GM12801 (cell line): ENCODE measurements around the gene CRYBA4.

Experiments used
- CTCF ChIP-seq: IDR thresholded peaks from one replicate; pipeline ENCODE4 v1.5.1; 2011; ENCODE audit warnings: control low read depth; ENCODE audit not compliant: insufficient read length; ENCODE audit errors: extremely low read depth

CRYBA4 gene

GRCh38 chr22:26612652-26613051 is 9.1 kb upstream of the CRYBA4 start:
- no peak for TF ChIP-seq CTCF

GRCh38 chr22:26614322-26614721 is 7.4 kb upstream of the CRYBA4 start:
- no peak for TF ChIP-seq CTCF

GRCh38 chr22:26615149-26615548 is 6.6 kb upstream of the CRYBA4 start:
- TF ChIP-seq CTCF = no peak

GRCh38 chr22:26615830-26616435 is 5.8 kb upstream of the CRYBA4 start:
- TF ChIP-seq CTCF = no peak

- TF ChIP-seq CTCF = no peak
These were observed 5.1 kb upstream of the CRYBA4 start for GRCh38 chr22:26616650-26617049.

- no peak for TF ChIP-seq CTCF
These were observed 4.2 kb upstream of the CRYBA4 start, which contains the start of gene CRYBB1 for GRCh38 chr22:26617271-26618199. CRYBB1 (minus strand) TSS chr22:26618027; CDS start chr22:26616319, 1,708 bp downstream.

GRCh38 chr22:26618455-26618854 is 3.3 kb upstream of the CRYBA4 start:
- no peak for TF ChIP-seq CTCF
